Stimulated activated CD4-positive, alpha-beta T cell treated with anti-CD3 and anti-CD28 coated beads, Interleukin-15, amount 100 ng/mL, for 24 hours (primary cell): ENCODE data around the gene KLHDC9.
A peak's percentile ranks its signal among the peaks of the same experiment; 100 is the strongest.
"Not testable (repeated sequence)": the region's sequence is repeated elsewhere in the genome, so short reads cannot be mapped to it uniquely, and the experiment has no call there.

Source experiments
- DNase-seq: peaks from one replicate; pipeline ENCODE4 v3.0.0-alpha.2; 2020

The KLHDC9 gene

DNA sequence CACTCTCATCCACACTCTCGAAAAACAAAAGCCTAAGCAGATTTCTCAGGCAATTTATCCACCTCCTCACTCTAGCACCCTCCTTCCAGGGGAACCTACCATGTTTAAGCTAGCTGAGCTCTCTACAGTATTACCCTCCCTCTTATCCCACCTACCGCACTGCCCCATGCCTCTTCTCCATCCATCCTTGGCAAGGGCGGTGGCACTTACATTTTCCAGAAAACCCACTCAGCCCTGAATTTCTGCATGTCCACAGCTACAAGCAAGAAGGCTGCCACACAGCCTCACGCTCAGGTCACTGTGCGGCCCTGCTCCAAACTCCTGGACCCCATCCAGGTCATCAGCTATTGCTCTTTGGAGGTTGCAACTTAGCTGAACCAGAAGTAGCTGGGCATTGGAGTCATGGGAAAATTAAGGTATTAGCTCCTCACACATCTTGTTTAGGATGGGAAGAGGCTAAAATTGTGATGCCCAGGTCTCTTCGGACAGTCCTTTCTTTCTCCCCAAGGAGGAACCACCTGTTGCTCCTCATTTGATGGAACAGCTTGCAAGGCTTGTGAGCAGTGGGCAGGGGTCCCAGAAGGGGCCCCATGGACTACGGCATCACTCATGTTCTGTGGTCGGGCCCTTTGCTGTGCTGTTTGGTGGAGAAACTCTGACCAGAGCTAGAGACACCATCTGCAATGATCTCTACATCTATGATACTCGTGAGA lies 1.1 kb downstream of the KLHDC9 start:
- DNase-seq: no peak

DNA sequence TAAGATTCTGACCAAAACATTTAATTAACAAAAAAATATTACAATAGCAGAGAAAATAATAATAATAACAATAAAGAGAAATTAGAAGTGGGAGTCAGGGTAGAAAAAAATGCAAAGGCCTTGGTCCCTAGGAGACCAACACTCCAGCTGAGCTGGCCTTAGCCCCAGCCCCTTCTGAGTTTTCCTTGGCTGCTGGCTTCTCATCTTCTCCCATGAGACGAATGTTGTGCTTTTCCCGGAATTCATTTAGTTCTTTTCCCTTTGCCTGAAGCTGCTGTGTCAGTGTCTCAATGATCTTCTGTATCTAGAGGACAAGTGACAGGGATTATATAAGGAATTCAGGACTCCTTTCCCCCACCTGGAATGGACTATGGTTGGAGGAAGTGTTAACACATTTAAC lies 2.4 kb downstream of the KLHDC9 start:
- DNase-seq: no peak

DNA sequence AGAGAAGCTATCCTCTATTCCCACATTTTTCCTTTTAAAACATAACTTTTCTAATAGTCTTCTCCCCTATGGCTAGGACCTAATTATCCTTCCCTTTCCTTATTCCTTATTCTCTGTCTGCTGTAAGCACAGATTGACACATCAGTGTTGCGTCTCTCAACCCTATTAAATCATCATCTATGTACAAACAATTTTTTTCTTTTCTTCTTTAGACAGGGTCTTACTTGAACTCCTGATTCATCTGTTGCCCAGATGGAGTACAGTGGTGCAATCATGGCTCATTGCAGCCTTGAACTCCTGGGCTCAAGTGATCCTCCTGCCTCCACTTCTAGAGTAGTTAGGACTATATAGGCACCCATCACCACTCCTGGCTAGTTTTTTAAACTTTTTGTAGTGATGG lies 8.3 kb downstream of the KLHDC9 start:
- no peak for DNase-seq

DNA sequence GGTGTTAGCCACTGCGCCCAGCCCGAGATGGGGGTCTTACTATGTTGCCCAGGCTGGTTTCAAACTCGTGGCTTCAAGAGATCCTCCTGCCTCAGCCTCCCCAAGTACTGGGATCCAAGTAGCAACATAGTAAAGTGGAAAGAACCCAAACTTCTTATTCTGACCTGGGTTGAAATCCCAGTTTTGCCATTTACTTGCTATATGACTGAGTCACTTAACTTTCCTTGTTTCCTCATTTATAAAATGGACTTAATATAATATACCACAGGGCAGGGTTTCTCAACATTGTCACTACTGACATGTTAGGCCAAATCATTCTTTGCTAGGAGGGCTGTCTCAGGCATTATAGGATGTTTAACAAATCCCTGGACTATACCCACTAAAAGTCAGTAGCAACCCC lies 13.0 kb downstream of the KLHDC9 start:
- DNase-seq: no peak

DNA sequence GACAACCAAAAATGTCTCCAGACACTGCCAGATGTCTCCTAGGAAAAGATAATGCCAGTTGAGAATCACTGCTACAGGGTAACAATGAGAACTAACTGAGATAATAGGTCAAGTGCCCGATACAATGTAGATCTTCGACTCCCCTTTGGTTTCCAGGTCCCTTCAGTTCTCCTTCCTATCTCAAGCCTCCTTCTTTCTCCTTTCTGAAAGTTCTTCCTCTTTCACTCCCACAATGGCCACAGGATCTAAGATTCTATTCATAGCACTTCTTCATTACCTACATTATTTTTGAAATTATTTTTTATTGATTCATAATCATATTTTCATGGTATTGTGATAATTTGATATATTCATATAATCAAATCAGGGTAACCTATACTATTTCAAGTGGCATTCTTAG lies 13.4 kb downstream of the KLHDC9 start:
- no peak for DNase-seq

DNA sequence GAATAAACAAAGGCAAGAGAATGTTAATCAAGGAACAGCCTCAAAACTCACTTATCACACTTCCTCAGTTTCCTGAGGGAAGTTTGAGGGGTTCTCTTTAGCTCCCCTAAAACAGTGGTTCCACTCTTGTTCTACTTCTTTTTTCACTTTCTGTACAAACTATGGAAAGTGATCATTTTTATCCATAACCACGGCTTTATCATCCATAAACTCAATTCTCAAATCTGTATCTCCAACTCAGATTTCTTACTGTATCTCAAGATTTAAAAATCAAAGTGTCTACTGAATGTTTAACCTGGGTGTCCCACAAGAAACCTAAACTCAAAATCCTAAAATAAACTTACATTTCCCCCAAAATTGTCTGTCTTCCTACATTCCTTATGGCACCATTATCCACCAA lies 15.8 kb downstream of the KLHDC9 start:
- DNase-seq: no peak

DNA sequence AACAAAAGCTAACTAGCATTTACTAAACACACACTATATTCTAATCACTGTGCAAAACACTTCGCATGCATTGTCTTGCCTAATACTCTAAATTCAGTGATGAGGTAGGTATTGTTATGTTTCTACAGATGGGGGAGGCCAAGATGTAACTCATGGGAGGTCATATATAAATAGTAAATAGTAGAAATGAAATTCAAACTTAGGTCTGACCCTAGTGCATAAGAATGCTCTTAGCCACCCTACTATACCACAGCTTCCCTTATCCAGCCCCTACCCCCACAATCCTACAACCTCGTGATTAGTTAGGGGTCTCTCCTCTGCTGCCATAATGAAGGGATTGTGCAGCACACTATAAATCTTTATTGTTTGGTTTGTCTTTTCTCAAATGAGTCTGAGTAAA lies 16.4 kb downstream of the KLHDC9 start:
- DNase-seq: no peak

DNA sequence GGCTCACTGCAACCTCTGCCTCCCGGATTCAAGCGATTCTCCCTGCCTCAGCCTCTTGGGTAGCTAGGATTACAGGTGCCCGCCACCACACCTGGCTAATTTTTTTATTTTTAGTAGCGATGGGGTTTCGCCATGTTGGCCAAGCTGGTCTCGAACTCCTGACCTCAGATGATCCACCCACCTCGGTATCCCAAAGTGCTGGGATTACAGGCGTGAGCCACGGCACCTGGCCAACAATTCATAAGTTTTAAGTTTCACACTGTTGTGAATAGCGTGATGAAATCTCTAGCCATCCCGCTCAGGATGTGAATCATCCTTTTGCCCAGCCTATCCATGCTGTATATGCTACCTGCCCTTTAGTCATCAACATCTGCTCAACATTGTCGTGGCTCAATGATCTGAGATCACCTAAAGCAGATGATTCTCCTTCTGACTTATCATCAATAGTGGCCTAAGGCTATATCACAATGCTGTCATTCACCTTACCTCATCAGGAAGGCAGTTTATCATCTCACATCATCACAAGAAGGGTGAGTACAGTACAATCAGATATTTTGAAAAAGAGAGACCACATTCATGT lies 17.1 kb downstream of the KLHDC9 start:
- peak; percentile 58 for DNase-seq

DNA sequence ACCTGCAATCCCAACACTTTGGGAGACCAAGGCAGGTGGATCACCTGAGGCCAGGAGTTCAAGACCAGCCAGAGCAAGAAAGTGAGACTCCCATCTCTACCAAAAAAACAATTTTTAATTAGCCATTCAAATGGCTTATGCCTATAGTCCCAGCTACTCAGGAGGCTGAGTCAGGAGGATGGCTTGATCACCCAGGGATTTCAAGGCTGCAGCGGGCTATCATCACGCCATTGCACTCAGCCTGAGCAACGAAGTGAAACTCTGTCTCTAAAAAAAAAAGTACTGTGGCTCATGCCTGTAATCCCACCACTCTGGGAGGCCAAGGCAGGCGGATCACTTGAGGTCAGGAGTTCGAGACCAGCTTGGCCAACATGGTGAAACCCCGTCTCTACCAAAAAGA lies 17.8 kb downstream of the KLHDC9 start:
- DNase-seq: not testable (repeated sequence)

DNA sequence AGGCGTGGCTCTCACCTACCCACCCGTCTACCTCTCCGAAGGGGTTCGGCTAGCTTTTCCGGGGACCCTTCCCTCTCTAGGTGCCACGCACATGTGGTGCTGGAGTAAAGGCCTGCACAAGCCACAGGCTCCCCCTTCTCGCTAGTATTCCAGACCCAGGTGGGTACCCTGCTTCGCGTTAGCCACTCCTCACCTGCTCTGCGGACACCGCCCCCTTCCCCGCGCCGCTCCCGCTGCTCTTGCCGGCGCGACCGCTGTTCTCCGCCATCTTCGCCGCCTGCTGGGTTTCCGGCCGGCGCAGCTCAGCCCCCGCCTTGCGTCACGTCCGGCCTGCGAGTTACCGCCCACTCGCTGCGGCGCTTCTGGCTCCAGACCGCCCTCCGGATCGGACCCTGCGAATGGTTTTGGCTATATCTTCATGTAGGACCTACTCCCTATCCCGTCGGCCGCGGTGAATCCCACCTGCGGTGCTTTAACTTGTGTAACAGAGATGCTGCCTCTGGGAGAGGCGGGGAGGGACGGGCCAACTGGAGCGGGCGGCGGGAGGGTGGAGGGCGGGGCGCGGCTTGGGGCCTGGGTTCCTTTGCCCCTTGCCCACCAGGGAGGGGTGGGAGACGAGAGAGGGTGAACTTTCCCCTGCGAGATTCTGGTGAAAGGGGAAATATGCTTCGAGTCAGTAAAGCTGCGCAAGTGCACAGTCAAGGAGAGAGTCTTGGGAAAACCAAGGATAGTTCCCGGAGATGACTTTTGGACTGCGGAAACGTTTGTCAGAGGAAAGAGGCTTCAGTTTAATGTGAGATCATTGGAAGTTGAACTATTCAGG lies 19.8 kb downstream of the KLHDC9 start, which contains the start of the genes NIT1 and PFDN2:
Gene NIT1, plus strand, starts transcription at position 347 of the 823 bp plus-strand sequence. Its CDS starts 72 bp downstream, at position 419.
Gene PFDN2, minus strand, starts transcription at position 279 of the 823 bp plus-strand sequence. Its CDS starts 11 bp downstream, at position 268.
- peak; percentile 93 for DNase-seq

DNA sequence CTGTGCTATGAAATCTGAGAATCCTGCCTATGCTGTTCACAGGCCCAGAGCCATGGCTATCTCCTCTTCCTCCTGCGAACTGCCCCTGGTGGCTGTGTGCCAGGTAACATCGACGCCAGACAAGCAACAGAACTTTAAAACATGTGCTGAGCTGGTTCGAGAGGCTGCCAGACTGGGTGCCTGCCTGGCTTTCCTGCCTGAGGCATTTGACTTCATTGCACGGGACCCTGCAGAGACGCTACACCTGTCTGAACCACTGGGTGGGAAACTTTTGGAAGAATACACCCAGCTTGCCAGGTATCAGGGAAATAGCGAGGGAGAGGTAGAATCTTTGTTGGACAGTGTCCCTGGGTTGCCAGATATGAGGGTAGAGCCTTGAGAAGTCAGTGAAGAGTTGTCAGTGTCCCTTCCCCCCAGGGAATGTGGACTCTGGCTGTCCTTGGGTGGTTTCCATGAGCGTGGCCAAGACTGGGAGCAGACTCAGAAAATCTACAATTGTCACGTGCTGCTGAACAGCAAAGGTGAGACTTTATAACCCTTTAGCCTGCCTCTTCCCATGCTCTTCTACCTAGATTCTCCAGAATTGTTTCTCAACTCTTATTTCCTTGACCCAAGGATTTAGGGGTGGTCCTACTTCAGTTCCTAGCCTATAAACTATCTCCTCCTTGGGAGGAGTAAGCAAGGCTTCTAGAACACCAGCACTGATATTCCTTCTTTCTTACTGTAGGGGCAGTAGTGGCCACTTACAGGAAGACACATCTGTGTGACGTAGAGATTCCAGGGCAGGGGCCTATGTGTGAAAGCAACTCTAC lies 21.1 kb downstream of the KLHDC9 start:
- DNase-seq: peak; percentile 80

DNA sequence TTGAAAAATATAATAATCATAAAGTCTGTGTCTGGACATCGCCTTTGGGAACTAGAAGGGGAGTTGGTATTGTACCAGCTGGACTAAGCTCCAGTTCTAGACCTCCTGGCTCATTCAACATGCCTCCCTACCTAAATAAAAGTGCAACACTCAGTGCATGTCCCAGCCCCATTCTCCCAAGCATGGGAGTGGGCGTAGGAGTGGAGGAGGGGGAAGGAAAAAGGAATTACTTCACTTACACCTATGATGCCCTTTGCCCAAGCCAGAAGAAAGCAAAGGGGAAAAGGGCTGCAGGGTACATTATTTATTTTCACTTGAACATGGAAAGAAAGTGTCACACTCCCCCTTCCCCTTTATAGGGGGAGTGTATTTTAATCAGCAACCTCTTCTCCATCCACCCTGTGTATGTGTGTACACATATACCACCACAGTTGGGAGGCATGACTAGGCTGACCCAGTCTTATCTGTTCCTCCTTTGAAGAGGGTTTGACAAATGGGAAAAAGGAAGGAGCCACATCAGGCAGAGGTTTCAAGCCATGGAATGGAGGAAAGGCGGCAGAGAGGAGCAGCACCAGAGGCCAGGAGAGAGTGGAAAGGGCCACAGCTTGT lies 23.0 kb downstream of the KLHDC9 start:
- DNase-seq: no peak

DNA sequence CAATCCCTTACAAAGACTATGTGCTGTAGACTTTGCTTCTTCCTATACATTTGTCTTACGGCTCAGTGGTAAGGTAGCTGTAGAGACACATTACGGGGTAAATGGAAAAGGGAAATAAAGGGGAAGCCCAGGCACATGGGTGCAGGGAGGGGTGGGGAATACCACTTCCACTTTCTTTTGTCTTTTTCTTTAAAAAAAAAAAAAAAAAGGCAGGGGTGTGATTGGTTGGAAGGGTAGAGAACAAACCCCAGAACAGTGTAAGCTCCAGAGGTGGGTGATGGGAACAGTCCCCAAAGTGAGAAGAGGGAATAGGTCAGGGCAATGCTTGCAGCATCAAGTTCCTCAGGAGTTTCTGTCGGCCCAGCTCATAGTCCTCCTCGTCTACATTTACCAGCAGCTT lies 23.7 kb downstream of the KLHDC9 start:
- DNase-seq: no peak

DNA sequence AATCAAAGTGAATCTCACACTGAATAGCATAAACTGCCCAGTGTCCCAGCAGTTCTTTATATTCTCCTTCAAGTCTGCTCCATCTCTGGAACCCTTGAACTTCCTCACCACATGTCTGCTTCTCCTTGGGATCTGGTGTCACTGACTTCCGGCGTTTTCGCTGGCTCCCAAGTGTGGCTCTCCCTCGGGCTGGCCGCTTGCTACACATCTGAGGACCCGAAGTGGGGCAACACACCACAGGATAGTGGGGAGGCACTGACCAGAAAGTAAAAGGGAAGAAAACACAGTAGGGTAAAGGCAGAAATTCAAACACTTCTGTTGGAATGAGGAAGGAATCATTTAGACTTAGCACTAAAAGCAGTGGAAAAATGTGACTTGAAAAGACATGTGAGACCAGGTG lies 24.8 kb downstream of the KLHDC9 start:
- DNase-seq: no peak

DNA sequence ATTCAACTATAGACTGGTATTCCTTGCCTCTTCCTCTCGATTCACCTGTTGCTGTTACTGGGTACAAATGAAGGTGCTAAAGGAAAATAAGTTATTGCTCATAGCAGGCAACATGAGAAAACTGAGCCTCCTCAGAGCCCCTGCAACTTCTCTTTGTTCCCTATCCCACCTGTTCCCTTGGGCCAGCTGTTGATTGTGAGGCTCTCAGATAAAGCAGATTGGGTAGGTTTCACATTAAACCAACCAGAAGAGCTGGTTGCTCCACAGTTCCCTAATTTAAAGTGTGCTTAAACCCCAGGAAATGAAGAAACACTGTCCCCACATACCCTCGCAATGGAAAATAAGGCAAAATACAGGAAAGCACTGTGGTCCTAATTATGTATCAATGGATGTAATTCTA lies 29.5 kb downstream of the KLHDC9 start:
- no peak for DNase-seq

DNA sequence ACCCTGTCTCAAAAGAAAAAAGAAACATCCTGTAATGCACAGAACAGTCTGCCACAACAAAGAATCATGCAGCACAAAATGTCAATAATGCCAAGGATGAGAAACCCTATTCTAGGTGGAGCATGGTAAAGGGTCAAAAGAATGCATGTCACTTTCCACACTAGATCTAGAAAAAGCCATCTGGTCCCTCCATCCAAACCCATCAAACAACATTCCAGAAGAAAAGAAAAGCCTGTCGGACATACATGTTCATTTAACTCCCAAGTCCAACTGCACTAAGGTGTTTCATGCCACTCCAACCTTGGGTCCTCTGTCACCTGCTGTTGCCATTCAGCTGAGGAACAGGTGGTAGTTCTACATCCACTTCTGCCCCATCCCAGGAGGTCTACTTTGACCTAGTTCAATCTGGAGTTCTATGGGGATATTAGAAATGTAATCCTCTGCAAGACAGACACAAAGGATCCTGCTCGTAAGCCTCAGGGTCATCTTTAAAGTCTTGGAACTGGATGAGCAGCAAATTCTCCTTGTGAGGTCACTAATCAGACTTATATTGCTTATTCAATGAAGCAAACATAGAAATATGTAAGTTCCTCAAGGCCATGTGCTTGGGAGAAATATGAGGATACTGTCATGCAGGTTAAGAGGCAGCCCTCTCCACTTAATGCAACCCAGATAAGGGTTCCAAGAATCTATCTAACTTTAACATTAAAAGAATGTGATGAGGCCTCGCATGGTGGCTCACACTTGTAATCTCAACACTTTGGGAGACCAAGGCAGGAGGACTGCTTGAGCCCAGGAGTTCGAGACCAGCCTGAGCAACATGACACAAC lies 30.6 kb downstream of the KLHDC9 start:
- no peak for DNase-seq

DNA sequence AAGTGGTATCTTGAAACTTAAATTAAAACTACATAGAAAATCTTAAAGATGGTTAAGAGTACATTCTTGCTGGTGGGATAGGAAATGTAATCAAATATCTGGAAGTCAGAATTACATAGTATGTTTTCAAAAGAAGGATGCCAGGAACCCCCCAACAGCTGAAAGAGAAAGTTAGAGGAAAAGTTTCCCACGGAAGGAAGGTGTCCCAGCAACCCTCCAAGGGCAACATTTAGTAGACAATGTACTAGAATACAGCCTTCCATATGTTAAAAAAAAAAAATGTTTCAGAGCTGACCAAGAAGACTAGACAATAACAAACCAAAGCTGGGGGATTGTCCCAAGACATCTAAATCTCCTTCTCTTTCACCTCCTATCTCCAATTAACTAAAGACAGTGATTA lies 32.1 kb downstream of the KLHDC9 start:
- DNase-seq: no peak

DNA sequence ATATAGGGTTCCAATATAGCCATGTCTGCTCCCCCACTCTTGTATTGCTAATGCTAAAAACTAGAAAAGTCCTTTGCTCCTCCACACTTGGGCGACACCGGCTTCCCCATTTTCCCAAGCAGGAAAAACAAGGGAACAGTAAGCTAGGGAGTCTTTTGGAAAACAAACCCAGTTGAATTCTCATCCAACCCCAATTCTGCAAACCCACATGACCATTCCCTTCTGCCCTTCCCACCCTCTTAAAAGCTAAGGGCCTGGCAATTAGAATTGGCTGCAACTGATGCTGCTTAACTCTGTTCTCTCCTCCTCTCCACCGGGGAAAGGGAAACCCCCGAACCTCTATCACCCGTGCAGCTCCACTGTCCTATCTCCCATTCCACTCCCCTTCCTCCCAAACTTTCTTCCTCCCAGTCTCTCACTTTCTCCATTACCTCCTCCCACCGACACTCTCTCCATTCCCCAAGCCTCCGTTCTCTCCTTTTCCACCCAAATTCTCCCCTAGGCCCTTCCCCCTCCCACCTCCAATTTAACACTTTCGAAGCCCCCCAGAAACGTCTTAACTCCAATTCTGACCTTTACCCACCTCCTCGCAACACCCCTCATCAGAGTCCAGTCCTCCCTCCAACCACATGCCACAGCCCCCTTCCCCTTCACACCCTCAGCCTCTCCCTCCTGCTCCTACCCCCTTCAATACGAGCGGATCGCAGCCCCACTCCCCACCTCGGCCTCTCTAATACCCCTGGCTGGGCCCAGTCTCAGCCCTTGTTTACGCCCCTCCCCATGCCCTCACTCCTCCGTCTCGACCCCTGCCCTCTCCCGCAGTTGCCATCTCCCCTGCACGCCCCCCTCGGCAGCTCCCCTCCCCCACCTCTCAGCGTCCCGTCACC lies 33.6 kb downstream of the KLHDC9 start:
- no peak for DNase-seq

DNA sequence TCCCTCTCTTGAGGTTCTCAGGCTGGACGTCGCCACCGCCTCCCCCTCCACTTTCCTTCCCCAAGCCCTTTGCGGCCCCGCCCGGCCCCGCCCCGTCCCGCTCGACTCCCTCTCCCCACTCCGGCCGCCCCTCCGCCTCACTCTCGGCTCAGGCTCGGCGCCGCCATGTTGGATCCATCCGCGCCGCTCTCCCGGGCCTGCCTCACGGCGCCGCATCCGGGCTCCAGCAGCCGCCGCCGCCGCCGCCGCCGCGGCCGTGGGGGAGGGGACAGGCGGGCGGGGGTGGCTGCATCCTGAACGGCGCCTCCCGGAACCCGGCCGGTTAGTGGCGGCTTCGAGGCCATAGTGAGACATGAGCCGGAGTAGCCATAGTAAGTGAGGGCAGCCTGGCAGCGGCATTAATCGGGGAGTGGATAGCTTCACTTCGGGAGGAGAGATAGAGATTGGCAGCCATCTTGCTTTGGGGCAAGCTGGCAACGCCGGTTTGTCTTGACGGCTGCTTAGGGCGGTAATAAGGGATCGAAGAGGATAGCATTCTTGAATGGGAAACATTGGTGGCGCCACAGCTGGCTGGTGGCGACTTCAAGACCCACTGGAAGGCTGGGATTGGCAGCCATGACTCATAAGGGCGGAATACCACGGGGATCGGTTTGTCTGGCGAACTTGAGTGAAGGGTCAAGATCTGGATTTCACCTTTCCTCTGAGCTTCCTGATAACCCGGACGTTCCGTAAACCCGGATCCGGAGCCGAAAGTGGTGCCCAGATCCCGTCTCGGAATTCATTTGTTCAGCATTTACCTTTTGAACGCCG lies 34.5 kb downstream of the KLHDC9 start, which contains the start of gene DEDD:
Gene DEDD, minus strand, starts transcription at position 258 of the 810 bp plus-strand sequence. CDS start 8,205 bp downstream, outside the sequence.
- peak; percentile 93 for DNase-seq
